ENCODE data around the gene VMP1. TPM values are rescaled to one million over a fixed set of nuclear protein-coding genes. Genes with fewer than 3 reads are reported as not detected.

VMP1 gene
- total and polyA plus RNA-seq, 2 of the 13 experiments (the other 11 are each of a cell fraction or from before 2014, with no cell fraction given), result 186 to 271 TPM

- TF ChIP-seq E2F1 (CRISPR knock-in tag; IDR thresholded peaks at IDR 0.05), result no peak
- TF ChIP-seq MAX (IDR thresholded peaks at IDR 0.05), result no peak
- TF ChIP-seq RBAK (CRISPR knock-in tag; IDR thresholded peaks at IDR 0.05), result no peak
- TF ChIP-seq MZF1 (CRISPR knock-in tag; IDR thresholded peaks at IDR 0.05; ENCODE audit: borderline replicate concordance), result no peak
- TF ChIP-seq CBX1 (IDR thresholded peaks at IDR 0.05; ENCODE audit: low read depth), result no peak
- TF ChIP-seq ZNF563 (CRISPR knock-in tag; IDR thresholded peaks at IDR 0.05), result no peak
- no peak for TF ChIP-seq ZNF256 (CRISPR knock-in tag; conservative IDR thresholded peaks at IDR 0.05)
- TF ChIP-seq TFDP2 (CRISPR knock-in tag; IDR thresholded peaks at IDR 0.05), result no peak
- no peak for TF ChIP-seq CBFB (CRISPR knock-in tag; IDR thresholded peaks at IDR 0.05)
- TF ChIP-seq ZNF709 (CRISPR knock-in tag; IDR thresholded peaks at IDR 0.05), result no peak
- no peak for TF ChIP-seq ZNF44 (CRISPR knock-in tag; IDR thresholded peaks at IDR 0.05)
- TF ChIP-seq SSRP1 (CRISPR knock-in tag; IDR thresholded peaks at IDR 0.05), result 0 out of 2 replicates have a peak, but pooled peaks have one; percentile 70
- no peak for TF ChIP-seq TOPORS (CRISPR knock-in tag; IDR thresholded peaks at IDR 0.05)
- TF ChIP-seq FOXC1 (CRISPR knock-in tag; IDR thresholded peaks at IDR 0.05; ENCODE audit: borderline replicate concordance), result no peak
- TF ChIP-seq ZNF263 (CRISPR knock-in tag; IDR thresholded peaks at IDR 0.05), result no peak
- no peak for TF ChIP-seq HNRNPLL (IDR thresholded peaks at IDR 0.05; ENCODE audit: low read depth, low read length, poor library complexity, severe bottlenecking)
- no peak for TF ChIP-seq ELK4 (CRISPR knock-in tag; IDR thresholded peaks at IDR 0.05; ENCODE audit: borderline replicate concordance)
- peak; percentile 41 for TF ChIP-seq TEAD3 (CRISPR knock-in tag; optimal IDR thresholded peaks at IDR 0.05; ENCODE audit: borderline replicate concordance)
- TF ChIP-seq HMG20A (CRISPR knock-in tag; IDR thresholded peaks at IDR 0.05; ENCODE audit: borderline replicate concordance), result peak; percentile 60; the same call in 1 of the 2 replicates
- TF ChIP-seq PAWR (CRISPR knock-in tag; IDR thresholded peaks at IDR 0.05; ENCODE audit: borderline replicate concordance), result no peak
- TF ChIP-seq PLSCR1 (CRISPR knock-in tag; IDR thresholded peaks at IDR 0.05; ENCODE audit: borderline replicate concordance), result no peak
- TF ChIP-seq FOXK1 (CRISPR knock-in tag; IDR thresholded peaks at IDR 0.05; ENCODE audit: borderline replicate concordance, low read depth), result peak; percentile 27; the same call in 1 of the 2 replicates
- no peak for TF ChIP-seq ARID2 (CRISPR knock-in tag; IDR thresholded peaks at IDR 0.05; ENCODE audit: borderline replicate concordance)
- no peak for TF ChIP-seq FOXK2 (IDR thresholded peaks at IDR 0.05)
- no peak for TF ChIP-seq TRIM22 (IDR thresholded peaks at IDR 0.05)
Observed at GRCh38 chr17:59829217-59830006, 122.0 kb downstream of the VMP1 start (continued).
